Large intestine (tissue), 3 donors: ENCODE data around the gene TEAD1. TPM values are rescaled to one million over a fixed set of nuclear protein-coding genes. Genes with fewer than 3 reads are reported as not detected.
A peak's percentile ranks its signal among the peaks of the same experiment; 100 is the strongest.

Experiments
- DNase-seq, 2 donors: peaks; one replicate each; pipeline versions ENCODE4 v3.0.0 to v3.0.0-alpha.2; 2013
- H3K27ac ChIP-seq: one replicate; pipeline ENCODE4 v1.5.1; 2013; ENCODE audit warnings: low read length
- H3K27me3 ChIP-seq: 2 replicates; pipeline ENCODE4 v1.6.1; 2013; ENCODE audit warnings: low read length; ENCODE audit not compliant: control insufficient read depth, insufficient read depth
- H3K36me3 ChIP-seq: 2 replicates; pipeline ENCODE4 v1.6.1; 2013; ENCODE audit warnings: low read length; ENCODE audit not compliant: control insufficient read depth, insufficient read depth
- H3K4me1 ChIP-seq: one replicate; pipeline ENCODE4 v1.6.1; 2013; ENCODE audit warnings: low read length; ENCODE audit not compliant: control insufficient read depth, insufficient read depth
- H3K4me3 ChIP-seq: one replicate; pipeline ENCODE4 v1.5.1; 2013; ENCODE audit warnings: low read length
- H3K9me3 ChIP-seq: one replicate; pipeline ENCODE4 v1.6.1; 2013; ENCODE audit warnings: mild to moderate bottlenecking, low read depth, low read length, moderate library complexity; ENCODE audit not compliant: control insufficient read depth
- WGBS: methylation state at CpG from one replicate; pipeline ENCODE4 v1.1.5; 2013; ENCODE audit warnings: low lambda C conversion rate; ENCODE audit not compliant: insufficient coverage; 5-methylcytosine and 5-hydroxymethylcytosine counted together
- polyA plus RNA-seq: library from polyadenylated mRNA; unstranded; fragments of 120-200 nt; gene quantifications from one replicate; pipeline ENCODE4 v1.2.1, GENCODE V29; 2013

Gene TEAD1
- polyA plus RNA-seq, 1 donor = 38.7 TPM

GRCh38 chr11:12815129-12815480 lies 140.9 kb downstream of the TEAD1 start:
- WGBS = 27% methylated on average over 2 of the region's 3 CpGs
- H3K4me3 ChIP-seq = peak overlapping the region; percentile 2
- H3K9me3 ChIP-seq = no peaks in the 10 kb centered on the region
- DNase-seq = no peak
- peaks cover 15% of the 10 kb centered on the region for H3K4me1 ChIP-seq
- H3K27ac ChIP-seq = peak overlapping the region; percentile 26
- H3K27me3 ChIP-seq = no peaks in the 10 kb centered on the region
- H3K36me3 ChIP-seq = no peaks in the 10 kb centered on the region

GRCh38 chr11:12815931-12816494 lies 141.8 kb downstream of the TEAD1 start:
- no peaks in the 10 kb centered on the region for H3K27me3 ChIP-seq
- no peak overlapping the region for H3K4me3 ChIP-seq
- no peak overlapping the region for H3K27ac ChIP-seq
- H3K4me1 ChIP-seq = peaks cover 14% of the 10 kb centered on the region
- no peaks in the 10 kb centered on the region for H3K36me3 ChIP-seq
- no peaks in the 10 kb centered on the region for H3K9me3 ChIP-seq
- no peak for DNase-seq
- WGBS = no CpG with 5 or more reads among the region's 10 CpGs

GRCh38 chr11:12817681-12818332 lies 143.6 kb downstream of the TEAD1 start:
- H3K4me3 ChIP-seq = no peak overlapping the region
- H3K27me3 ChIP-seq = no peaks in the 10 kb centered on the region
- no peak for DNase-seq
- H3K27ac ChIP-seq = no peak overlapping the region
- no peaks in the 10 kb centered on the region for H3K9me3 ChIP-seq
- 80% methylated on average over 1 of the region's 6 CpGs for WGBS
- H3K4me1 ChIP-seq = peaks cover 22% of the 10 kb centered on the region
- H3K36me3 ChIP-seq = no peaks in the 10 kb centered on the region

- H3K27ac ChIP-seq = no peak overlapping the region
- WGBS = no CpG with 5 or more reads among the region's 4 CpGs
These were observed 144.3 kb downstream of the TEAD1 start for GRCh38 chr11:12818333-12819015.

GRCh38 chr11:12822392-12823022 lies 148.3 kb downstream of the TEAD1 start:
- WGBS = no CpG with 5 or more reads among the region's 4 CpGs
- Histone ChIP-seq H3K4me3 (no peak overlapping the region), H3K36me3 (no peaks in the 10 kb centered on the region), H3K9me3 (no peaks in the 10 kb centered on the region), H3K27me3 (no peaks in the 10 kb centered on the region), H3K27ac (no peak overlapping the region), H3K4me1 (peaks cover 22% of the 10 kb centered on the region)
- no peak for DNase-seq

More at GRCh38 chr11:12818333-12819015, 144.3 kb downstream of the TEAD1 start:
- Histone ChIP-seq H3K9me3 (no peaks in the 10 kb centered on the region), H3K36me3 (no peaks in the 10 kb centered on the region), H3K27me3 (no peaks in the 10 kb centered on the region), H3K4me1 (peaks cover 23% of the 10 kb centered on the region), H3K4me3 (no peak overlapping the region)
- no peak for DNase-seq

GRCh38 chr11:12824281-12825041 lies 150.2 kb downstream of the TEAD1 start:
- DNase-seq = peak in 1 of 2 donors; percentile 70
- no peak overlapping the region for H3K4me3 ChIP-seq
- 33% methylated on average over 1 of the region's 10 CpGs for WGBS

GRCh38 chr11:12826441-12826840 lies 152.2 kb downstream of the TEAD1 start:
- Histone ChIP-seq H3K4me1 (peaks cover 40% of the 10 kb centered on the region), H3K36me3 (no peaks in the 10 kb centered on the region), H3K27ac (no peak overlapping the region), H3K27me3 (no peaks in the 10 kb centered on the region), H3K4me3 (no peak overlapping the region), H3K9me3 (no peaks in the 10 kb centered on the region)
- DNase-seq = no peak
- whole genome bisulfite sequencing = 93% methylated on average over 2 of the region's 2 CpGs

More at GRCh38 chr11:12824281-12825041, 150.2 kb downstream of the TEAD1 start:
- Histone ChIP-seq H3K4me1 (peaks cover 31% of the 10 kb centered on the region), H3K36me3 (no peaks in the 10 kb centered on the region), H3K9me3 (no peaks in the 10 kb centered on the region), H3K27ac (peak overlapping the region; percentile 46), H3K27me3 (no peaks in the 10 kb centered on the region)

GRCh38 chr11:12827369-12827768 lies 153.1 kb downstream of the TEAD1 start:
- H3K27me3 ChIP-seq = no peaks in the 10 kb centered on the region
- H3K4me3 ChIP-seq = peak overlapping the region; percentile 39
- H3K4me1 ChIP-seq = peaks cover 36% of the 10 kb centered on the region
- H3K27ac ChIP-seq = peak overlapping the region; percentile 80
- WGBS = no CpG with 5 or more reads among the region's 1 CpG
- H3K9me3 ChIP-seq = no peaks in the 10 kb centered on the region
- DNase-seq = no peak
- no peaks in the 10 kb centered on the region for H3K36me3 ChIP-seq

GRCh38 chr11:12827929-12828812 lies 153.9 kb downstream of the TEAD1 start:
- Histone ChIP-seq H3K9me3 (no peaks in the 10 kb centered on the region), H3K4me3 (peak overlapping the region; percentile 39), H3K27ac (peak overlapping the region; percentile 80), H3K27me3 (no peaks in the 10 kb centered on the region), H3K36me3 (no peaks in the 10 kb centered on the region), H3K4me1 (peaks cover 33% of the 10 kb centered on the region)
- WGBS = 0% methylated on average over 3 of the region's 17 CpGs
- DNase-seq = peak; percentile 65 to 90
